ENCODE measurements around the gene CLPX.

- TF ChIP-seq POLR2A (IDR thresholded peaks at IDR 0.05) (no peak), CTCF (IDR thresholded peaks at IDR 0.05) (no peak)
Observed at GRCh38 chr15:65210770-65211481, 25.8 kb upstream of the CLPX start, which contains the start of gene CILP.
